ENCODE measurements around the gene NAV3. TPM values are rescaled to one million over a fixed set of nuclear protein-coding genes. Genes with fewer than 3 reads are reported as not detected.

NAV3 gene
- total RNA-seq, 1 experiment from 2014 or later: 3.0 TPM

- Histone ChIP-seq H3K56ac (ENCODE audit: insufficient read length, low read depth, low read length) (no peak overlapping the region), H3K79me2 (ENCODE audit: insufficient read depth, low read length) (no peaks in the 10 kb centered on the region), H3K27ac (ENCODE audit: insufficient read length, low read depth, low read length) (no peak overlapping the region), H3K14ac (ENCODE audit: insufficient read depth, low read length) (no peak overlapping the region), H4K91ac (ENCODE audit: insufficient read length, low read depth, low read length) (no peak overlapping the region), H2AFZ (ENCODE audit: low read length) (no peak overlapping the region), H2BK20ac (ENCODE audit: low read depth, low read length, poor library complexity, severe bottlenecking) (no peak overlapping the region), H2BK120ac (ENCODE audit: low read depth, low read length, poor library complexity, severe bottlenecking) (no peak overlapping the region), H3K27me3 (ENCODE audit: insufficient read depth, low read length) (no peaks in the 10 kb centered on the region), H3K4me2 (ENCODE audit: insufficient read depth, insufficient read length, low read length) (no peak overlapping the region), H3T11ph (ENCODE audit: low read length) (no peak overlapping the region), H3K23me2 (ENCODE audit: insufficient read length, low read depth, low read length, poor library complexity, severe bottlenecking) (no peaks in the 10 kb centered on the region), H4K5ac (ENCODE audit: insufficient read length, low read depth, low read length) (no peak overlapping the region), H2BK5ac (ENCODE audit: insufficient read length, low read length) (no peak overlapping the region), H3K9me3 (ENCODE audit: control insufficient read depth, low read depth, low read length) (no peaks in the 10 kb centered on the region), H4K20me1 (ENCODE audit: control insufficient read depth, insufficient read depth, insufficient read length) (no peaks in the 10 kb centered on the region), H3K4me1 (ENCODE audit: insufficient read depth, low read length) (no peaks in the 10 kb centered on the region; the same call in 1 of the 2 replicates), H3K4ac (ENCODE audit: low read depth, low read length) (no peak overlapping the region), H2BK15ac (ENCODE audit: low read depth, low read length) (no peak overlapping the region), H2AK5ac (ENCODE audit: insufficient read length, low read length) (no peak overlapping the region), H3K18ac (ENCODE audit: insufficient read length, low read depth, low read length) (no peak overlapping the region), H4K8ac (replicated peaks; ENCODE audit: insufficient read length, low read depth, low read length) (no peak overlapping the region), H3K79me1 (ENCODE audit: insufficient read depth, low read depth, low read length, poor library complexity, severe bottlenecking) (no peaks in the 10 kb centered on the region), H3K9ac (ENCODE audit: extremely low read depth, insufficient read length, low read length) (no peak overlapping the region), H3K23ac (ENCODE audit: insufficient read length, low read depth, low read length) (no peak overlapping the region), H2BK12ac (ENCODE audit: insufficient read length, low read depth, low read length) (no peak overlapping the region)
- Mint-ChIP-seq H3K4me1 (peaks cover 9 to 14% of the 10 kb centered on the region in 2 experiments), H3K9me3 (no peaks in the 10 kb centered on the region), H3K27ac (no peak overlapping the region), H3K4me3 (no peak overlapping the region), H3K36me3 (ENCODE audit: insufficient read depth in 1 of 3, low read depth in 3 of 3) (no peaks in the 10 kb centered on the region), H3K27me3 (ENCODE audit: low read depth) (no peaks in the 10 kb centered on the region)
- no peak for TF ChIP-seq CTCF (conservative IDR thresholded peaks at IDR 0.05)
- no CpG with 5 or more reads among the region's 3 CpGs for WGBS (ENCODE audit: extremely low coverage, insufficient read length, low lambda C conversion rate)
- no peak for DNase-seq
Observed at GRCh38 chr12:77919450-77919849, 88.8 kb downstream of the NAV3 start.
